Right lobe of liver (tissue), 4 donors: ENCODE results near the gene PROX1.

Experiments used
- CTCF ChIP-seq, 4 donors: fragments of 200-600 bp in 3 of 4; fragments of 450-650 bp in 1 of 4; IDR thresholded peaks; one replicate each; pipeline versions ENCODE4 v1.5.1 to v1.8.0; 2016 to 2022; ENCODE audit warnings: antibody characterized with exemption in 4 of 4, mild to moderate bottlenecking in 2 of 4
- POLR2A ChIP-seq: fragments of 450-650 bp; IDR thresholded peaks from one replicate; pipeline ENCODE4 v1.6.1; 2017; ENCODE audit warnings: antibody characterized with exemption, mild to moderate bottlenecking
- donor health status: DM: no; HTN: no; CAD: no.
- donor health status: DM: no; HTN: no; CAD: no.
- donor health status: DM: no; HTN: yes; CAD: no.

GRCh38 chr1:213953806-213954205, 34.0 kb upstream of the PROX1 start:
- TF ChIP-seq CTCF (IDR thresholded peaks at IDR 0.05) (no peak), POLR2A (no peak)
